OCI-LY1 (cell line): ENCODE measurements around the gene POC1A.

Experiments used
- H2AFZ ChIP-seq: fragments of 200-600 bp; sonication (generic), shearing (Covaris generic); 2 replicates; pipeline ENCODE4 v1.6.0; 2014; ENCODE audit warnings: antibody characterized with exemption, mild to moderate bottlenecking, low read length
- H3F3A ChIP-seq: fragments of 200-600 bp; sonication (generic), shearing (Covaris generic); 2 replicates; pipeline ENCODE4 v1.6.0; 2014; ENCODE audit warnings: mild to moderate bottlenecking, antibody characterized with exemption, low read length, moderate library complexity; ENCODE audit not compliant: insufficient read depth
- H3K27ac ChIP-seq: fragments of 200-600 bp; sonication (generic); 2 replicates; pipeline ENCODE4 v1.5.1; 2014; ENCODE audit warnings: low read length, mixed run types, mild to moderate bottlenecking, low read depth; ENCODE audit not compliant: poor library complexity, severe bottlenecking
- H3K27me3 ChIP-seq: fragments of 200-600 bp; sonication (generic); 2 replicates; pipeline ENCODE4 v1.6.0; 2014; ENCODE audit warnings: antibody characterized with exemption, mild to moderate bottlenecking, low read length, moderate library complexity; ENCODE audit not compliant: insufficient read depth
- H3K36me3 ChIP-seq: fragments of 200-600 bp; sonication (generic); 2 replicates; pipeline ENCODE4 v1.6.1; 2014; ENCODE audit warnings: mild to moderate bottlenecking, antibody characterized with exemption, low read length, moderate library complexity, mixed read lengths; ENCODE audit not compliant: insufficient read depth
- H3K4me1 ChIP-seq: fragments of 200-600 bp; sonication (generic); 2 replicates; pipeline ENCODE4 v1.5.1; 2014; ENCODE audit warnings: mild to moderate bottlenecking, low read length, moderate library complexity; ENCODE audit not compliant: insufficient read depth, severe bottlenecking
- H3K4me2 ChIP-seq: fragments of 200-600 bp; sonication (generic), shearing (Covaris generic); 2 replicates; pipeline ENCODE4 v1.6.1; 2014; ENCODE audit warnings: low read length
- H3K4me3 ChIP-seq: fragments of 200-600 bp; sonication (generic); 2 replicates; pipeline ENCODE4 v1.5.1; 2014; ENCODE audit warnings: low read length, low read depth, mild to moderate bottlenecking, mixed read lengths; ENCODE audit not compliant: poor library complexity, severe bottlenecking
- H3K79me2 ChIP-seq: fragments of 200-600 bp; shearing (Covaris generic); 2 replicates; pipeline ENCODE4 v1.6.1; 2016; ENCODE audit warnings: mixed run types, low read length, mixed read lengths; ENCODE audit not compliant: insufficient read depth
- H3K9ac ChIP-seq: fragments of 200-600 bp; sonication (generic), shearing (Covaris generic); 2 replicates; pipeline ENCODE4 v1.6.1; 2014; ENCODE audit warnings: mild to moderate bottlenecking, low read length, mixed read lengths
- H3K9me2 ChIP-seq: fragments of 200-600 bp; sonication (generic), shearing (Covaris generic); 2 replicates; pipeline ENCODE4 v1.6.1; 2014; ENCODE audit warnings: low read depth, mild to moderate bottlenecking, low read length, mixed read lengths
- H3K9me3 ChIP-seq: fragments of 200-600 bp; shearing (Covaris generic); 2 replicates; pipeline ENCODE4 v1.6.1; 2014; ENCODE audit warnings: low read length, mixed read lengths
- H4K20me1 ChIP-seq: fragments of 200-600 bp; sonication (generic), shearing (Covaris generic); 2 replicates; pipeline ENCODE4 v1.6.0; 2016; ENCODE audit warnings: mild to moderate bottlenecking, low read length; ENCODE audit not compliant: insufficient read depth
- CTCF ChIP-seq: fragments of 200-600 bp; sonication (generic), shearing (Covaris generic); IDR thresholded peaks from 2 replicates; pipeline ENCODE4 v1.5.1; 2017; ENCODE audit warnings: mild to moderate bottlenecking, antibody characterized with exemption, low read length, moderate library complexity, mixed read lengths
- EZH2 ChIP-seq: fragments of 200-600 bp; sonication (generic), shearing (Covaris generic); IDR thresholded peaks from 2 replicates; pipeline ENCODE4 v1.8.0; 2017; ENCODE audit warnings: borderline replicate concordance, mixed run types, mild to moderate bottlenecking, antibody characterized with exemption, low read length, moderate library complexity, mixed read lengths

The POC1A gene

GRCh38 chr3:52036829-52037228 lies 117.4 kb downstream of the POC1A start:
- Histone ChIP-seq H3K9me3 (no peaks in the 10 kb centered on the region), H4K20me1 (no peaks in the 10 kb centered on the region), H3K9me2 (no peaks in the 10 kb centered on the region), H3K36me3 (no peaks in the 10 kb centered on the region), H3F3A (no peaks in the 10 kb centered on the region), H3K9ac (no peak overlapping the region), H2AFZ (no peak overlapping the region), H3K27me3 (peaks cover 21% of the 10 kb centered on the region; the same call in 1 of the 2 replicates), H3K27ac (no peak overlapping the region), H3K4me1 (no peaks in the 10 kb centered on the region), H3K79me2 (no peaks in the 10 kb centered on the region), H3K4me3 (no peak overlapping the region), H3K4me2 (no peak overlapping the region)
- TF ChIP-seq EZH2: no peak
- peak; percentile 18; the same call in 1 of the 2 replicates for TF ChIP-seq CTCF

- Histone ChIP-seq H3K4me1 (no peaks in the 10 kb centered on the region), H3F3A (no peaks in the 10 kb centered on the region), H3K79me2 (no peaks in the 10 kb centered on the region), H3K4me2 (no peak overlapping the region), H3K27ac (no peak overlapping the region), H4K20me1 (no peaks in the 10 kb centered on the region), H3K4me3 (no peak overlapping the region), H3K27me3 (peaks cover 19% of the 10 kb centered on the region; the same call in 1 of the 2 replicates), H2AFZ (no peak overlapping the region), H3K9me2 (no peaks in the 10 kb centered on the region), H3K36me3 (no peaks in the 10 kb centered on the region), H3K9me3 (no peaks in the 10 kb centered on the region), H3K9ac (no peak overlapping the region)
- no peak for TF ChIP-seq CTCF
- TF ChIP-seq EZH2: no peak
Measured at GRCh38 chr3:52036222-52036694, 118.0 kb downstream of the POC1A start.

- no peak overlapping the region for H2AFZ ChIP-seq
- no peaks in the 10 kb centered on the region for H4K20me1 ChIP-seq
- peaks cover 25% of the 10 kb centered on the region; the same call in 1 of the 2 replicates for H3K27me3 ChIP-seq
- H3K36me3 ChIP-seq: no peaks in the 10 kb centered on the region
- no peak overlapping the region for H3K27ac ChIP-seq
- H3K79me2 ChIP-seq: no peaks in the 10 kb centered on the region
- H3K4me1 ChIP-seq: no peaks in the 10 kb centered on the region
- H3K9ac ChIP-seq: no peak overlapping the region
- H3K4me2 ChIP-seq: no peak overlapping the region
- no peaks in the 10 kb centered on the region for H3K9me3 ChIP-seq
- no peaks in the 10 kb centered on the region for H3K9me2 ChIP-seq
- no peak for TF ChIP-seq CTCF
- TF ChIP-seq EZH2: no peak
- no peaks in the 10 kb centered on the region for H3F3A ChIP-seq
- H3K4me3 ChIP-seq: no peak overlapping the region
Measured at GRCh38 chr3:52034651-52035050, 119.6 kb downstream of the POC1A start.
